BE2C (cell line): ENCODE results near the gene ELAVL1.

Experiments
- DNase-seq: peaks from one replicate; pipeline ENCODE4 v3.0.0-alpha.2; 2020
- H3K27me3 ChIP-seq: fragments of 250-450 bp; sonication (Bioruptor Pico); 2 replicates; pipeline ENCODE4 v1.5.1; 2020; ENCODE audit warnings: mild to moderate bottlenecking
- H3K36me3 ChIP-seq: fragments of 250-450 bp; sonication (Bioruptor Pico); 2 replicates; pipeline ENCODE4 v1.5.1; 2020; ENCODE audit warnings: mild to moderate bottlenecking
- H3K4me1 ChIP-seq: fragments of 250-450 bp; sonication (Bioruptor Pico); 2 replicates; pipeline ENCODE4 v1.5.1; 2020
- H3K4me3 ChIP-seq: 2 replicates; pipeline ENCODE4 v1.5.1; 2011; ENCODE audit warnings: low read depth, low read length
- H3K9me3 ChIP-seq: fragments of 250-450 bp; sonication (Bioruptor Pico); 2 replicates; pipeline ENCODE4 v1.5.1; 2020
- CTCF ChIP-seq: IDR thresholded peaks from 2 replicates; pipeline ENCODE4 v1.5.1; 2012; ENCODE audit warnings: mild to moderate bottlenecking, low read depth, low read length

The ELAVL1 gene

GRCh38 chr19:7924651-7925170 is 80.7 kb downstream of the ELAVL1 start:
- no peaks in the 10 kb centered on the region; the same call in 1 of the 2 replicates for H3K36me3 ChIP-seq
- no peak overlapping the region for H3K4me3 ChIP-seq
- DNase-seq, result no peak
- no peaks in the 10 kb centered on the region for H3K27me3 ChIP-seq
- H3K9me3 ChIP-seq, result no peaks in the 10 kb centered on the region
- TF ChIP-seq CTCF, result no peak
- peaks cover 32% of the 10 kb centered on the region for H3K4me1 ChIP-seq

- Histone ChIP-seq H3K27me3 (no peaks in the 10 kb centered on the region), H3K4me1 (peaks cover 31% of the 10 kb centered on the region), H3K36me3 (no peaks in the 10 kb centered on the region; the same call in 1 of the 2 replicates), H3K4me3 (no peak overlapping the region), H3K9me3 (no peaks in the 10 kb centered on the region)
- TF ChIP-seq CTCF, result no peak
- DNase-seq, result no peak
These were observed 81.2 kb downstream of the ELAVL1 start for GRCh38 chr19:7924241-7924640.

GRCh38 chr19:7923295-7924191 is 81.9 kb downstream of the ELAVL1 start:
- Histone ChIP-seq H3K27me3 (peaks cover 3% of the 10 kb centered on the region), H3K36me3 (no peaks in the 10 kb centered on the region; the same call in 1 of the 2 replicates), H3K9me3 (no peaks in the 10 kb centered on the region), H3K4me1 (peaks cover 27% of the 10 kb centered on the region), H3K4me3 (no peak overlapping the region)
- no peak for DNase-seq
- TF ChIP-seq CTCF, result no peak

GRCh38 chr19:7922836-7923195 is 82.6 kb downstream of the ELAVL1 start:
- Histone ChIP-seq H3K4me1 (peaks cover 20% of the 10 kb centered on the region), H3K27me3 (peaks cover 10% of the 10 kb centered on the region), H3K9me3 (no peaks in the 10 kb centered on the region), H3K4me3 (no peak overlapping the region), H3K36me3 (no peaks in the 10 kb centered on the region; the same call in 1 of the 2 replicates)
- no peak for DNase-seq
- TF ChIP-seq CTCF, result no peak

GRCh38 chr19:7921967-7922835 is 83.2 kb downstream of the ELAVL1 start:
- H3K4me1 ChIP-seq, result peaks cover 14% of the 10 kb centered on the region
- DNase-seq, result no peak

More at GRCh38 chr19:7921967-7922835, 83.2 kb downstream of the ELAVL1 start:
- Histone ChIP-seq H3K27me3 (peaks cover 17% of the 10 kb centered on the region), H3K36me3 (no peaks in the 10 kb centered on the region; the same call in 1 of the 2 replicates), H3K4me3 (no peak overlapping the region), H3K9me3 (no peaks in the 10 kb centered on the region)
- no peak for TF ChIP-seq CTCF
